AG09319 (cell line): ENCODE results near the gene TRIM7.

Experiments
- DNase-seq: peaks from one replicate; pipeline ENCODE4 v3.0.0-alpha.2; 2010; ENCODE audit warnings: low read depth; ENCODE audit errors: extremely low read depth
- TF ChIP-seq, protein P1 (sequence below): IDR thresholded peaks from 2 replicates; pipeline ENCODE4 v1.5.1; 2011; ENCODE audit warnings: low read depth, mild to moderate bottlenecking, inconsistent platforms, low read length, moderate library complexity

Gene TRIM7

DNA sequence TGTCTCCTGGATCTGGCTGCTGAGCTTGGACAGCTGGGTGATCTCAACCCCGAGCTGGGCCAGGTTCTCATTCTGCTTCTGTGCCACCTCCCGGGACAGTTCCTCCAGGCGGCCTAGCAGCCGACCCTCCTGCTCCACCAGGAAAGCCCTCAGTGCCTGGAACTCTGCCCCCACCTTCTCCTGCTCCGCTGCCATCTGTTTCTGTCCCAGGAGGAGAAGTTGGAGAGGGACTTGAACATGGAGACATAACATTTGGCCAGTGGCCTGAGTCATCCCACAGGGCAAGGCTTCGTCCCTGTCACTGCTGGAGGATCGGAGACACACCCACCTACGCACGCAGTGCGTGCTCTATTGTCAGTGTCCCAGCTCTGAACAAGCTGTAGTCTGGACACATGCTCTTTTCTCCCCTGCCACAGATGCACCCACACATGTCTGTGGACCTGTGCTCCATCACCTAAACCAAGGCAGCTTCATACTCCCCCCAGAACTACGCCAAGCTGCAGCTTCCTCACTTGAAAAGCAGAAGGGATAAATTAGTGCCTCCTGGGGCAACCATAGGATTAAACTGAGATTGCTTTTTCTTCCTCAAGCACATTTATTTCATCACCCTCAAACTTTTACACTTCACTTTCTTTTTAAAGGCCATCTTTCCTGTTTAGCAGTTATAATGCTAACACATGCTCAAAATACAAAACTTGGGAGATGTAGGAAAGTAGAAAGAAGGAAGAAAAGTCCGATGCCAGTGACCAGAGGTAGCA lies 4.9 kb downstream of the TRIM7 start:
- no peak for DNase-seq
- TF ChIP-seq, protein P1, sequence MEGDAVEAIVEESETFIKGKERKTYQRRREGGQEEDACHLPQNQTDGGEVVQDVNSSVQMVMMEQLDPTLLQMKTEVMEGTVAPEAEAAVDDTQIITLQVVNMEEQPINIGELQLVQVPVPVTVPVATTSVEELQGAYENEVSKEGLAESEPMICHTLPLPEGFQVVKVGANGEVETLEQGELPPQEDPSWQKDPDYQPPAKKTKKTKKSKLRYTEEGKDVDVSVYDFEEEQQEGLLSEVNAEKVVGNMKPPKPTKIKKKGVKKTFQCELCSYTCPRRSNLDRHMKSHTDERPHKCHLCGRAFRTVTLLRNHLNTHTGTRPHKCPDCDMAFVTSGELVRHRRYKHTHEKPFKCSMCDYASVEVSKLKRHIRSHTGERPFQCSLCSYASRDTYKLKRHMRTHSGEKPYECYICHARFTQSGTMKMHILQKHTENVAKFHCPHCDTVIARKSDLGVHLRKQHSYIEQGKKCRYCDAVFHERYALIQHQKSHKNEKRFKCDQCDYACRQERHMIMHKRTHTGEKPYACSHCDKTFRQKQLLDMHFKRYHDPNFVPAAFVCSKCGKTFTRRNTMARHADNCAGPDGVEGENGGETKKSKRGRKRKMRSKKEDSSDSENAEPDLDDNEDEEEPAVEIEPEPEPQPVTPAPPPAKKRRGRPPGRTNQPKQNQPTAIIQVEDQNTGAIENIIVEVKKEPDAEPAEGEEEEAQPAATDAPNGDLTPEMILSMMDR = no peak

DNA sequence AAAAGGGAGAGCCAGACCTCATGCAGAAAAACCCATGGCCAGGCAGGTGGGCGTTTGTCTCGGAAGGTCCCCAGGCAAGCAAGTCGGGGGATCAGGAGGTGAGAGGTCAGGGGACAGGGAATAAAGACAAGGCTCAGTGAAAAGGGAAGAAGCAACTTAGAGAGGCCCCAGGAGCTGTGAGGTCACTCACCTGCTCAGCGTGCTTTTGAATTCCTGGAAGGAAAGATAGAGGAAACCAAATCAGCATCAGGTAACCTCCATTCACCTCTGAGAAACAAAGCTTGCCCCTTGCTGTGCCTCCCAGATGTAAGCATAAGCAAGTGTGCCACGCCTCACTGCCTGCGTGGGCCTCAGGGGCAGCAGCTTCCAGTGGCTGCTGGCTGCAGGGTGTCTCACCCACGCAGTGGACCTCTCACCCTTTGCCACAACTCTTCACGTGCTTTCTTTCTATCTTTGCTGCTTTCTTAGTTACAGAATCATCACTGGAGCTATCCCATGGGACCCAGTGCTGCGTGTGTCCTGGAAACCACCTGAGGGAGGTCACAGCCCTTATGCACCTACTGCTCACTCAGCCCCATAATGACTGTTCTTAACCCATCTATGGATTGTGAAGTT lies 6.0 kb downstream of the TRIM7 start:
- TF ChIP-seq, protein P1 = no peak
- no peak for DNase-seq

DNA sequence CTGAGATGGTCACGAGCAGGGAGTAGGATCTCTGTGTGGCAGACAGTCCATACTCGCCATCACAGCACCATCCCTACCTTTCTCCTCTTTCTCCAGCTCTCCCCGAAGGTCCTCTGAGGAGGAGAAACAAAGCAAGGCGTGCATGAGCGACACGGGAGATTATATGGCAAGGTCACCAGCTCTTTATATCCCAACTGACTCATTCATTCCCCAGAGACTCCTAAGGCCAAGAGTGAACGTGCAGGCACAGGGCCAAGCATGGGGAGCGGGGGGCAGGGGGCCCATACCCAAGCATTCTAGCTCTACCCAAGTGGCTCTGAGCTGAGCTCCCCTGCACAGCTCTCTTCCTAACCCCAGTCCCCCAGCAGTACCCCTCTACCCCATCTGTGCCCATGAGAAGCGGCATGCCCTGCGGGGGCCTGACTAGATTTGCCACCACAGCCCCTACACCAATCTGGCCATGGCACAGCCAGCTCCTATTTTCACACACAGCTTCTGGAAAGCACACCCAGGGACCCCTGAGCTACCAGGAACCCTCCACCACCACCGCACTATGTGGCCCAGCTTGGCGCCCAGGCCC lies 6.8 kb downstream of the TRIM7 start:
- no peak for DNase-seq

DNA sequence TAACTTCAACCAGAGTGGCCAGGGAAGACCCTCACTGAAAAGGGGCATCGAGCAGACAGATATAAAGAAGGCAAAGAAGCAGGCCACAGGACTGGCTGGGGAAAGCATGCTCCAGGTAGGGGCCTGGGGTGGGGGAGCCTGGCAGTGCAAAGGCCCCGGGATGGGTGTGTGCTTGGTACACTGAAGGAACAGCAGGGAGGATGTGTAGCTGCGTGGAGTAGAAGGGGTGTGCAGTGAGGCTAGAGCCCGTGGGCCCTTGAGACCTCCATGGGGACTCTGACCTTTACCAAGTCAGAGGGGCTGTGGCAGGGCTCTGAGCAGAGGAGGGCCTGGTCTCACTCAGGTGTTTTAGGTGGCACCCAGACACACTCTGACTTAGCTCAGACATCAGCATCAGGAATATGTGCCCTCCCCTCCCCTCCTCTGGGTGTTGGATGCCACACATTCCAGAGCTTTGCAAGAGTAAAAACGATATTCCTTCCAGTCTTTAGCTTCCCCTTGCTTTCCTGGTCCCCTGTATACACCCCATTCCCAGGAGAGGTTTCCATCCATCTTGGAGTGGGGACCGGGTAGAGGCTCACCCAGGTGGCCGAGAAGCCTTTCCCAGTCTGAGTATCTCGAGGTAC lies 7.6 kb downstream of the TRIM7 start:
- TF ChIP-seq, protein P1 = no peak

More for the DNA sequence above, 6.8 kb downstream of the TRIM7 start:
- TF ChIP-seq, protein P1 = no peak

DNA sequence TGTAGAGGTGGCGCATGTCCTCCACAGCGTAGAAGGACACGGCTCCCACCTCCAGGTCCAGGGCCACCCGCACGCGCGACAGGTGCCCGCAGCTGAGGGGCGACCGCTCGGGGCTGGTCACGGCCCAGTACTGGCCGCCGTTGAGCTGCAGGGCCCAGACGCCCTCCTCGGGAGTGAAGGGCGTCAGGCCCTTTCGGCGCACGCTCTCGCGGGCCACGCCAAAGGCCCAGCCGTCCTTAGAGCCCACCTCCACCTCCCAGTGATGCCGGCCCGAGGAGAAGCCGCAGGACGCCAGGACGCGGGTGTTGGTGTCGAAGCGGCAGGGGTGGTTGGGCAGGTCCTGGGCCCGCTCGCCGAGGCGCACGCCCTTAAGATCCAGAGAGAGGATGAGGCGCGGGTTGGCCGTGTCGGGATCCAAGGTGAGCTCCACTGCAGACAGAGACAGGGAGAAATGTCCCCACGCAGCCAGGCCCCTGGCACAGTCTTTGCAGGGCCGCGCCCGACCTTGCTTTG lies 9.7 kb downstream of the TRIM7 start:
- TF ChIP-seq, protein P1 = no peak
- DNase-seq = no peak

More for the DNA sequence above, 7.6 kb downstream of the TRIM7 start:
- DNase-seq = no peak

DNA sequence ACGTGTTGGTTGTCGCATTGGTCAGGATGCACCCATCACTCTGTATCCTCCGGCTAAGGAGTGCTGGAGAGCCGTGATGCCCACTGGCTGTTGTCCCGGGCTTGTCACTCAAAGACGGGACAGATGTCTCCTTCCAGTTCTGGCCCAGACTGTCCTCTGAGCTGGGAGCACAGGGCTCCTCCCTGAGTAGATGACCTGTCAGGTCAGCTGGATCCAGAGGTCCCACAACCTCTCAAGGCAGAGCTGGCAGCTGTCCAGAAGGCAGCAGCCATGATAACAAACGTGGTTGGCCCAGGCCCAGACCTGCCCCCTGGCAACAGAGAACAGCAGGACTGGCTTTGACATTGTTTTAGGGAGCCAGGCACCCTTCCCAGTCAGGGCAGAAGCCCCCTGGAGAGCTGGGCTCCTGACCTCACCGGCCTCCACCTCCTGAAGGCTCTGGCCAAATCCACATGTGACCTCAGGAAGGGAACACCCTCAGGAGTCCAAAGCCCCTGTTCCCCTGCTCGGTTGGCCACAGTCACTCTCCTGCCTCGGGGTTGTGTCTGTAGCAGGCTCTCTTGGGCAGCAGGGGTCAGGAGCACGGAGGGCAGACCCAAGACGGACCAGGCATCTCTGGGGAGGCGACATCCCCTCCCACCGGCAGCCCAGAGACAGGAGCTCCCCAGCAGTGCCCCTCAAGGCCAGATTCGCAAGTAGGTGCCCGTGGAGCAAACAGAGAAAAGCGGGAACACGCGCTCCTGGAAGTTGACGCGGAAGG lies 10.3 kb downstream of the TRIM7 start:
- TF ChIP-seq, protein P1 = no peak
- no peak for DNase-seq
